ENCODE results near the gene KIF11. TPM values are rescaled to one million over a fixed set of nuclear protein-coding genes. Genes with fewer than 3 reads are reported as not detected.

Gene KIF11
- total and polyA plus RNA-seq, 2 of the 4 experiments (the other 2 are of a cell fraction), result 8.8 to 18.3 TPM

GRCh38 chr10:92678206-92678605 is 85.3 kb downstream of the KIF11 start:
- no peak overlapping the region for H3K27ac ChIP-seq (ENCODE audit: insufficient read depth, low read length)
- no peak overlapping the region for H2AK9ac ChIP-seq (replicated peaks; ENCODE audit: low read depth, low read length, poor library complexity)
- no peak overlapping the region for H3K4ac ChIP-seq (ENCODE audit: low read depth, low read length)
- no peak overlapping the region for H2AK5ac ChIP-seq (ENCODE audit: low read depth, low read length)
- WGBS, 2 experiments (ENCODE audit: extremely low coverage in 2 of 2, insufficient read length in 1 of 2), result no CpG with 5 or more reads among the region's 5 CpGs
- no peaks in the 10 kb centered on the region for H4K20me1 ChIP-seq (ENCODE audit: insufficient read depth, low read length)
- ATAC-seq (ENCODE audit: low read depth) (no peak), DNase-seq (no peak)
- no peak overlapping the region for H3K23ac ChIP-seq (ENCODE audit: low read depth, low read length)
- no peaks in the 10 kb centered on the region for H3K9me3 ChIP-seq (ENCODE audit: control insufficient read depth, insufficient read depth, low read length)
- H3K36me3 ChIP-seq (ENCODE audit: control insufficient read depth, insufficient read depth, low read length), result no peaks in the 10 kb centered on the region
- H3K79me1 ChIP-seq (ENCODE audit: low read depth in 1 of 2, low read length in 2 of 2), result no peaks in the 10 kb centered on the region
- no peak overlapping the region for H4K91ac ChIP-seq (ENCODE audit: insufficient read depth, low read depth, low read length)
- no peak overlapping the region for H2AFZ ChIP-seq (replicated peaks; ENCODE audit: low read length, poor library complexity)
- no peak overlapping the region for H3K9ac ChIP-seq (ENCODE audit: low read depth, low read length)
- TF ChIP-seq RAD21 (IDR thresholded peaks at IDR 0.05; ENCODE audit: low read length) (no peak), NFE2L2 (IDR thresholded peaks at IDR 0.05; ENCODE audit: low read depth, low read length) (no peak), BHLHE40 (IDR thresholded peaks at IDR 0.05; ENCODE audit: low read depth, low read length) (no peak), MAZ (IDR thresholded peaks at IDR 0.05; ENCODE audit: borderline replicate concordance, low read depth, low read length) (no peak), RFX5 (IDR thresholded peaks at IDR 0.05; ENCODE audit: low read depth, low read length) (no peak), RCOR1 (IDR thresholded peaks at IDR 0.05; ENCODE audit: insufficient replicate concordance, low read length) (no peak), CHD1 (IDR thresholded peaks at IDR 0.05; ENCODE audit: low read depth, low read length) (no peak), MAFK (IDR thresholded peaks at IDR 0.05; ENCODE audit: low read depth, low read length) (no peak), SMC3 (IDR thresholded peaks at IDR 0.05; ENCODE audit: low read depth, low read length) (no peak)
- TF ChIP-seq, protein P1, sequence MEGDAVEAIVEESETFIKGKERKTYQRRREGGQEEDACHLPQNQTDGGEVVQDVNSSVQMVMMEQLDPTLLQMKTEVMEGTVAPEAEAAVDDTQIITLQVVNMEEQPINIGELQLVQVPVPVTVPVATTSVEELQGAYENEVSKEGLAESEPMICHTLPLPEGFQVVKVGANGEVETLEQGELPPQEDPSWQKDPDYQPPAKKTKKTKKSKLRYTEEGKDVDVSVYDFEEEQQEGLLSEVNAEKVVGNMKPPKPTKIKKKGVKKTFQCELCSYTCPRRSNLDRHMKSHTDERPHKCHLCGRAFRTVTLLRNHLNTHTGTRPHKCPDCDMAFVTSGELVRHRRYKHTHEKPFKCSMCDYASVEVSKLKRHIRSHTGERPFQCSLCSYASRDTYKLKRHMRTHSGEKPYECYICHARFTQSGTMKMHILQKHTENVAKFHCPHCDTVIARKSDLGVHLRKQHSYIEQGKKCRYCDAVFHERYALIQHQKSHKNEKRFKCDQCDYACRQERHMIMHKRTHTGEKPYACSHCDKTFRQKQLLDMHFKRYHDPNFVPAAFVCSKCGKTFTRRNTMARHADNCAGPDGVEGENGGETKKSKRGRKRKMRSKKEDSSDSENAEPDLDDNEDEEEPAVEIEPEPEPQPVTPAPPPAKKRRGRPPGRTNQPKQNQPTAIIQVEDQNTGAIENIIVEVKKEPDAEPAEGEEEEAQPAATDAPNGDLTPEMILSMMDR (conservative IDR thresholded peaks at IDR 0.05; ENCODE audit: low read depth, low read length), result no peak
- no peak overlapping the region for H2BK20ac ChIP-seq (ENCODE audit: low read depth, low read length)
- H4K8ac ChIP-seq (ENCODE audit: low read depth in 2 of 2, low read length in 2 of 2), result no peak overlapping the region
- intact Hi-C loops (cut with micrococcal nuclease) (no loop called here), in situ Hi-C loops (cut with MboI; ENCODE audit: low sequenced_read_pairs) (no loop called here), dilution Hi-C loops (cut with HindIII; ENCODE audit: low sequenced_read_pairs, unreplicated experiment) (no loop called here)
- H3K4me1 ChIP-seq (ENCODE audit: control insufficient read depth, insufficient read depth, low read length), result no peaks in the 10 kb centered on the region
- BruUV-seq (replicated peaks), result no TSS peak
- ChIA-PET CTCF (no interaction called here), POLR2A (ENCODE audit: unreplicated experiment) (no interaction called here)
- no peak overlapping the region for H3K4me3 ChIP-seq (ENCODE audit: insufficient read depth, low read depth, low read length)
- H3K27me3 ChIP-seq (ENCODE audit: control insufficient read depth, insufficient read depth, low read length), result no peaks in the 10 kb centered on the region
- no peak overlapping the region for H2BK5ac ChIP-seq (ENCODE audit: low read depth, low read length, poor library complexity, severe bottlenecking)
- no peak overlapping the region for H4K5ac ChIP-seq (ENCODE audit: low read depth, low read length)
- H3K14ac ChIP-seq (replicated peaks; ENCODE audit: low read depth, low read length), result no peak overlapping the region
- H2BK15ac ChIP-seq (ENCODE audit: low read depth, low read length), result no peak overlapping the region
- H3K18ac ChIP-seq (ENCODE audit: low read depth, low read length), result no peak overlapping the region
- H2BK120ac ChIP-seq (ENCODE audit: low read depth, low read length), result no peak overlapping the region
- no peaks in the 10 kb centered on the region for H3K9me1 ChIP-seq (ENCODE audit: insufficient read depth, low read length)
- H3K4me2 ChIP-seq (ENCODE audit: low read depth, low read length), result no peak overlapping the region
- no peak overlapping the region for H3K56ac ChIP-seq (ENCODE audit: extremely low read depth, insufficient read depth, low read length)
